OCI-LY7 (cell line): Measurements from ENCODE around the gene WDR49.

Experiments used
- EZH2phosphoT487 ChIP-seq: fragments of 200-600 bp; sonication (generic); IDR thresholded peaks from 2 replicates; pipeline ENCODE4 v1.6.1; 2018; ENCODE audit warnings: low read depth, borderline replicate concordance, mild to moderate bottlenecking, mixed run types, antibody characterized with exemption, low read length, moderate library complexity, mixed read lengths
- TF ChIP-seq, protein P1 (sequence below): fragments of 200-600 bp; sonication (generic); conservative IDR thresholded peaks from 2 replicates; pipeline ENCODE4 v1.5.1; 2014; ENCODE audit warnings: mild to moderate bottlenecking, antibody characterized with exemption, low read length, moderate library complexity, mixed read lengths

- TF ChIP-seq EZH2phosphoT487, result no peak
- TF ChIP-seq, protein P1, sequence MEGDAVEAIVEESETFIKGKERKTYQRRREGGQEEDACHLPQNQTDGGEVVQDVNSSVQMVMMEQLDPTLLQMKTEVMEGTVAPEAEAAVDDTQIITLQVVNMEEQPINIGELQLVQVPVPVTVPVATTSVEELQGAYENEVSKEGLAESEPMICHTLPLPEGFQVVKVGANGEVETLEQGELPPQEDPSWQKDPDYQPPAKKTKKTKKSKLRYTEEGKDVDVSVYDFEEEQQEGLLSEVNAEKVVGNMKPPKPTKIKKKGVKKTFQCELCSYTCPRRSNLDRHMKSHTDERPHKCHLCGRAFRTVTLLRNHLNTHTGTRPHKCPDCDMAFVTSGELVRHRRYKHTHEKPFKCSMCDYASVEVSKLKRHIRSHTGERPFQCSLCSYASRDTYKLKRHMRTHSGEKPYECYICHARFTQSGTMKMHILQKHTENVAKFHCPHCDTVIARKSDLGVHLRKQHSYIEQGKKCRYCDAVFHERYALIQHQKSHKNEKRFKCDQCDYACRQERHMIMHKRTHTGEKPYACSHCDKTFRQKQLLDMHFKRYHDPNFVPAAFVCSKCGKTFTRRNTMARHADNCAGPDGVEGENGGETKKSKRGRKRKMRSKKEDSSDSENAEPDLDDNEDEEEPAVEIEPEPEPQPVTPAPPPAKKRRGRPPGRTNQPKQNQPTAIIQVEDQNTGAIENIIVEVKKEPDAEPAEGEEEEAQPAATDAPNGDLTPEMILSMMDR, result no peak
Observed at GRCh38 chr3:167656821-167657220, 3.1 kb upstream of the WDR49 start.
